BJ (cell line): ENCODE measurements around the gene NUDT17. TPM values are rescaled to one million over a fixed set of nuclear protein-coding genes. Genes with fewer than 3 reads are reported as not detected.

ENCODE experiments used
- CTCF ChIA-PET: fragments of 350-600 bp; formaldehyde crosslinking; extraction: SDS; loops from one replicate; lab custom pipeline; 2021; ENCODE audit warnings: antibody characterized with exemption, inconsistent platforms; lab: Yijun Ruan, JAX
- POLR2A ChIA-PET: fragments of 300-600 bp; sonication (Branson Sonifier 250); formaldehyde crosslinking; extraction: SDS; loops from one replicate; lab custom pipeline; 2021; ENCODE audit warnings: antibody characterized with exemption; lab: Charles Lee
- DNase-seq: peaks from one replicate; pipeline ENCODE4 v3.0.0-alpha.2; 2011; ENCODE audit warnings: low read depth
- H3K27me3 ChIP-seq: 2 replicates; pipeline ENCODE4 v1.6.0; 2011; ENCODE audit warnings: low read length; ENCODE audit not compliant: control insufficient read depth, insufficient read depth
- H3K36me3 ChIP-seq: 2 replicates; pipeline ENCODE4 v1.5.1; 2011; ENCODE audit warnings: low read length; ENCODE audit not compliant: control insufficient read depth, insufficient read depth
- H3K4me3 ChIP-seq: 2 replicates; pipeline ENCODE4 v1.5.1; 2011; ENCODE audit warnings: low read depth, mild to moderate bottlenecking, control low read depth, low read length
- CTCF ChIP-seq: IDR thresholded peaks from 2 replicates; pipeline ENCODE4 v1.5.1; 2011; ENCODE audit warnings: low read depth, mild to moderate bottlenecking, control low read depth, inconsistent platforms, low read length, moderate library complexity; ENCODE audit not compliant: insufficient read depth
- polyA plus RNA-seq: library from polyadenylated mRNA; depleted of rRNA; stranded (reverse); fragments of >200 nt; gene quantifications from 2 replicates; pipeline ENCODE4 v1.2.3, GENCODE V29; 2011; rRNA removed
- small RNA-seq: library from RNA; depleted of rRNA; stranded (forward); fragments of <200 nt; gene quantifications from one replicate; pipeline ENCODE3, GENCODE V24; 2012; ENCODE audit warnings: low replicate concordance, low read depth; ENCODE audit not compliant: insufficient read length

The NUDT17 gene
- polyA plus RNA-seq, 1 experiment: 4.5 TPM

GRCh38 chr1:145892486-145893087, 47.2 kb downstream of the NUDT17 start:
- Histone ChIP-seq H3K36me3 (no peaks in the 10 kb centered on the region), H3K4me3 (no peak overlapping the region; the same call in 1 of the 2 replicates), H3K27me3 (no peaks in the 10 kb centered on the region)
- no peak for TF ChIP-seq CTCF
- ChIA-PET POLR2A (interaction anchor here (0.8 kb wide), 1 partner anchor 16 kb away, joined by 3 read pairs; no protein-coding TSS in a partner anchor), CTCF (interaction anchor here (0.6 to 8.1 kb wide), 38 partner anchors 9 to 145 kb away, joined by 3 to 193 read pairs (median 6); partner anchors contain the start of genes ANKRD34A, ITGA10, LIX1L and NUDT17)
- no peak for DNase-seq

GRCh38 chr1:145893306-145894055, 48.1 kb downstream of the NUDT17 start:
- no peak for DNase-seq
- CTCF ChIA-PET: interaction anchor here (2.0 to 8.1 kb wide), 10 partner anchors 10 to 144 kb away, joined by 11 to 193 read pairs (median 23); partner anchors contain the start of genes ITGA10, NUDT17, PEX11B and PIAS3
- Histone ChIP-seq H3K36me3 (no peaks in the 10 kb centered on the region), H3K27me3 (no peaks in the 10 kb centered on the region), H3K4me3 (no peak overlapping the region)
- no peak for TF ChIP-seq CTCF
- POLR2A ChIA-PET: no interaction called here

GRCh38 chr1:145895471-145895870, 50.0 kb downstream of the NUDT17 start:
- no peak for TF ChIP-seq CTCF
- ChIA-PET POLR2A (interaction anchor here (0.6 kb wide), 1 partner anchor 73 kb away, joined by 4 read pairs; no protein-coding TSS in a partner anchor), CTCF (interaction anchor here (1.3 to 8.1 kb wide), 2 partner anchors 13 to 32 kb away, joined by 4 to 193 read pairs; partner anchors contain the start of genes ITGA10 and RBM8A)
- DNase-seq: no peak
- Histone ChIP-seq H3K4me3 (no peak overlapping the region), H3K27me3 (no peaks in the 10 kb centered on the region), H3K36me3 (no peaks in the 10 kb centered on the region)

- no peak overlapping the region for H3K4me3 ChIP-seq
- no peak for DNase-seq
- CTCF ChIA-PET: interaction anchor here (0.6 to 2.5 kb wide), 2 partner anchors 12 to 16 kb away, joined by 3 to 22 read pairs; partner anchors contain the start of gene ITGA10
- TF ChIP-seq CTCF: no peak
- no peaks in the 10 kb centered on the region for H3K27me3 ChIP-seq
- POLR2A ChIA-PET: no interaction called here
- no peaks in the 10 kb centered on the region for H3K36me3 ChIP-seq
These were observed 52.5 kb downstream of the NUDT17 start for GRCh38 chr1:145897969-145898368.

Small RNA genes lying within 50 kb of the gene (small RNA-seq; reads per million reads assigned to genes)
- gene MIR6736: not detected

Other genes starting within 250 kb of the NUDT17 start
- 14.1 and 24.5 TPM in 2 replicates for gene GPR89A, start 237.6 kb upstream of the NUDT17 start, polyA plus RNA-seq
- 0.15 and 0.56 TPM in 2 replicates for gene PDZK1, start 138.3 kb upstream of the NUDT17 start, polyA plus RNA-seq
- not detected in 2 replicates for gene CD160, start 126.1 kb upstream of the NUDT17 start, polyA plus RNA-seq
- 13.4 and 18.3 TPM in 2 replicates for gene RNF115, start 21.5 kb upstream of the NUDT17 start, polyA plus RNA-seq
- gene POLR3C, start 21.4 kb upstream of the NUDT17 start, polyA plus RNA-seq: 56.7 and 58.5 TPM in 2 replicates
- gene PIAS3, start 13.5 kb downstream of the NUDT17 start, polyA plus RNA-seq: 30.0 and 38.0 TPM in 2 replicates
- 1.4 and 1.5 TPM in 2 replicates for gene ANKRD35, start 40.2 kb downstream of the NUDT17 start, polyA plus RNA-seq
- gene ITGA10, start 64.4 kb downstream of the NUDT17 start, polyA plus RNA-seq: 0.63 and 0.82 TPM in 2 replicates
- gene PEX11B, start 73.1 kb downstream of the NUDT17 start, polyA plus RNA-seq: 34.9 and 46.4 TPM in 2 replicates
- gene RBM8A, start 81.9 kb downstream of the NUDT17 start, polyA plus RNA-seq: 71.2 and 135 TPM in 2 replicates
- gene LIX1L, start 112.4 kb downstream of the NUDT17 start, polyA plus RNA-seq: 35.1 and 42.1 TPM in 2 replicates
- 1.3 and 1.4 TPM in 2 replicates for gene ANKRD34A, start 118.9 kb downstream of the NUDT17 start, polyA plus RNA-seq
- gene POLR3GL, start 119.1 kb downstream of the NUDT17 start, polyA plus RNA-seq: 13.2 and 19.2 TPM in 2 replicates
- gene TXNIP, start 150.9 kb downstream of the NUDT17 start, polyA plus RNA-seq: 212 and 258 TPM in 2 replicates
- not detected in 2 replicates for gene HJV, start 176.1 kb downstream of the NUDT17 start, polyA plus RNA-seq